ENCODE data around the gene SGK2.

SGK2 gene

DNA sequence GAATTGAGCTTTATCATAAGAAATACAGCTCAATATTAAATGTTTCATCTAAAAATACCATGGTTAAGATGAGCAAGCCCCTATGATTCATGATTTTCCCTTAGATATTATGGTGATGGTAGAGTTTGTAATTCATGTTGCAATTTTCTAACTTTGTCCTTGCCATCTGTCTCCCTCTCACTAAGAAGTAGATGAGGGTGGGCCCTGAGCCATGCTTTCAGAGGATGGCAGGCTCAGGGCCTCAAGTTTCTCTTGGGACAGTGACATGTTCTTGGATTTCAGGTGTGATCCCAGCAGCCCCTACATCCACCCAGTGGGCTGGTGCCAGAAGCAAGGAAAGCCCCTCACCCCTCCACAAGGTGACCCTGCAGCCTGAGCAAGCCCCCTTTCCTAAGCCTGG is 25.8 kb upstream of the SGK2 start:
- Histone ChIP-seq H3K4me3 (ENCODE audit: low read depth, low read length) (no peak overlapping the region), H3K27me3 (replicated peaks) (no peaks in the 10 kb centered on the region), H3K36me3 (replicated peaks) (no peaks in the 10 kb centered on the region), H3K27ac (no peak overlapping the region)
- no peak for DNase-seq
- in situ Hi-C loops (cut with HindIII; ENCODE audit: low pct_ligation_motif_present, low sequenced_read_pairs) = no loop called here
- TF ChIP-seq, protein P1, sequence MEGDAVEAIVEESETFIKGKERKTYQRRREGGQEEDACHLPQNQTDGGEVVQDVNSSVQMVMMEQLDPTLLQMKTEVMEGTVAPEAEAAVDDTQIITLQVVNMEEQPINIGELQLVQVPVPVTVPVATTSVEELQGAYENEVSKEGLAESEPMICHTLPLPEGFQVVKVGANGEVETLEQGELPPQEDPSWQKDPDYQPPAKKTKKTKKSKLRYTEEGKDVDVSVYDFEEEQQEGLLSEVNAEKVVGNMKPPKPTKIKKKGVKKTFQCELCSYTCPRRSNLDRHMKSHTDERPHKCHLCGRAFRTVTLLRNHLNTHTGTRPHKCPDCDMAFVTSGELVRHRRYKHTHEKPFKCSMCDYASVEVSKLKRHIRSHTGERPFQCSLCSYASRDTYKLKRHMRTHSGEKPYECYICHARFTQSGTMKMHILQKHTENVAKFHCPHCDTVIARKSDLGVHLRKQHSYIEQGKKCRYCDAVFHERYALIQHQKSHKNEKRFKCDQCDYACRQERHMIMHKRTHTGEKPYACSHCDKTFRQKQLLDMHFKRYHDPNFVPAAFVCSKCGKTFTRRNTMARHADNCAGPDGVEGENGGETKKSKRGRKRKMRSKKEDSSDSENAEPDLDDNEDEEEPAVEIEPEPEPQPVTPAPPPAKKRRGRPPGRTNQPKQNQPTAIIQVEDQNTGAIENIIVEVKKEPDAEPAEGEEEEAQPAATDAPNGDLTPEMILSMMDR (IDR thresholded peaks at IDR 0.05; ENCODE audit: low read depth, low read length, missing control alignments) = no peak

DNA sequence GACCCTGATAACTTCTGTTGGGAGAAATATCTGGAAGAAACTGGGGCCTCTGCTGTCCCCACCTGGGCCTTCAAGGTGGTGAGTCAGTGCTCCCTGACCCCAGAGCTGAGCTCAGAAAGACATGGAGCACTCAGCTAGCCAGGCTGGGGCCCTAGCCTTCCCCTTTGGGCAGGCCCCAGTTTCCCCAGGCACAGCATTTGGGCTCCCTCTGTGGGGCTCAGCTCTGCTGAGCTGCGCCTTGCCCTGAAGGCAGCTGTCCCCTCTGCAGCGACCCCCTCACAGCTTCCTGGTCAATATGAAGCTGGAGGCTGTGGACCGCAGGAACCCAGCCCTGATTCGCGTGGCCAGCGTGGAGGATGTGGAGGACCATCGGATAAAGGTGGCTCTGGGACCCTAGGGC is 24.8 kb upstream of the SGK2 start:
- Histone ChIP-seq H3K27ac (no peak overlapping the region), H3K27me3 (replicated peaks) (no peaks in the 10 kb centered on the region), H3K36me3 (replicated peaks) (no peaks in the 10 kb centered on the region), H3K4me3 (ENCODE audit: low read depth, low read length) (no peak overlapping the region)
- TF ChIP-seq, protein P1 (IDR thresholded peaks at IDR 0.05; ENCODE audit: low read depth, low read length, missing control alignments) = no peak
- in situ Hi-C loops (cut with HindIII; ENCODE audit: low pct_ligation_motif_present, low sequenced_read_pairs) = no loop called here
- no peak for DNase-seq

DNA sequence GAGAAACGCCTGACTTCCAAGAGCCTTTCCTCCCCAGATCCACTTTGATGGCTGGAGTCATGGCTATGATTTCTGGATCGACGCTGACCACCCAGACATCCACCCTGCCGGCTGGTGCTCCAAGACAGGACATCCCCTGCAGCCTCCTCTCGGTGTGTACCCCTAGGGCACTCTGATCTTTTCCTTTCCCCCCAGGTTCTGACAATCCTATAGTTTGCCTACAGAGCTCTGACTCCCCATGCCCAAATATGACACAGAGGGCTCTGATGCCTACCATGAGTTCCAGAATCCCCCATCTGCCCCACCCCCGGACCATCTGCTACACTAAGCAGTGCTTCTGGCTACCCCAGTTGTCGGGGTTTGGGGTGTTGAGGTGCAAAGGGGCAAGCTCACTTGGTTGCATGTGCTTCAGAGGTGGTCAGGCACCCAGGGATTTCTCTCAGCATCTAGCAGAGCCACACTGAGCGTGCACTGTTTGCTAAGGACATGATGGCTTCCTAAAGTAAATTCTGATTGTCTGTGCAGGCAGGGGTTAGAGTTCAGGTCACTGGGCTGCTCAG is 24.0 kb upstream of the SGK2 start:
- in situ Hi-C loops (cut with HindIII; ENCODE audit: low pct_ligation_motif_present, low sequenced_read_pairs) = no loop called here
- TF ChIP-seq, protein P1 (IDR thresholded peaks at IDR 0.05; ENCODE audit: low read depth, low read length, missing control alignments) = no peak
- DNase-seq = no peak
- Histone ChIP-seq H3K4me3 (ENCODE audit: low read depth, low read length) (no peak overlapping the region), H3K27me3 (replicated peaks) (no peaks in the 10 kb centered on the region), H3K36me3 (replicated peaks) (no peaks in the 10 kb centered on the region), H3K27ac (no peak overlapping the region)

DNA sequence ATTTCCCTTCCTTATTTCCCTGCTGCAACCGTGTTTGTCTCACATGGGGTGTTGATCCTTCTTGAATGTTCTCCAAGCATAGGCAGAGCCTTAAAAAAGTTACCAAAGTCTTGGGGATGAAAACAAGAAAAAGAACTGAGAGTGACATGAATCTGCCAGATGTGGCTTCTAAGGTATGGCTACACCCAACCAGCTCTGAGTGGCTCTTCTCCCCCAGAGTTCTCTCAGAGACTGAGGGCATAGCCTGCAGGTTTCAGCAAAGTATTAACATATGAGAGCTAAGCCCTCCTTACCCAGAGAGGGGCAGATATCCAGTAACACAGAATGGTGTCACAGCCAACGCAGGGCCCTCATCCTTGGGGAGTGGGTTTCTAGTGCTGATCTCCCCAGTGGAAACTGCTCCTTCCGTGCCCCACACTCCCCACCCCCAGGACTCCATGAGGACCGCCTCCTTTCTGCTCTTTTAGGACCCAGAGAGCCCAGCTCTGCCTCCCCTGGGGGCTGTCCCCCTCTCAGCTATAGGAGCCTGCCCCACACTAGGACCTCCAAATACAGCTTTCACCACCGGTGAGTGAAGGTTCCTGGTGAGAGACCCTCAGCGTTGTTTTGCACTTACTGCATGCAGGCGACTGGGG is 23.3 kb upstream of the SGK2 start:
- Histone ChIP-seq H3K4me3 (ENCODE audit: low read depth, low read length) (no peak overlapping the region), H3K27me3 (replicated peaks) (no peaks in the 10 kb centered on the region), H3K27ac (no peak overlapping the region), H3K36me3 (replicated peaks) (no peaks in the 10 kb centered on the region)
- DNase-seq = no peak
- TF ChIP-seq, protein P1 (IDR thresholded peaks at IDR 0.05; ENCODE audit: low read depth, low read length, missing control alignments) = no peak
- in situ Hi-C loops (cut with HindIII; ENCODE audit: low pct_ligation_motif_present, low sequenced_read_pairs) = no loop called here

DNA sequence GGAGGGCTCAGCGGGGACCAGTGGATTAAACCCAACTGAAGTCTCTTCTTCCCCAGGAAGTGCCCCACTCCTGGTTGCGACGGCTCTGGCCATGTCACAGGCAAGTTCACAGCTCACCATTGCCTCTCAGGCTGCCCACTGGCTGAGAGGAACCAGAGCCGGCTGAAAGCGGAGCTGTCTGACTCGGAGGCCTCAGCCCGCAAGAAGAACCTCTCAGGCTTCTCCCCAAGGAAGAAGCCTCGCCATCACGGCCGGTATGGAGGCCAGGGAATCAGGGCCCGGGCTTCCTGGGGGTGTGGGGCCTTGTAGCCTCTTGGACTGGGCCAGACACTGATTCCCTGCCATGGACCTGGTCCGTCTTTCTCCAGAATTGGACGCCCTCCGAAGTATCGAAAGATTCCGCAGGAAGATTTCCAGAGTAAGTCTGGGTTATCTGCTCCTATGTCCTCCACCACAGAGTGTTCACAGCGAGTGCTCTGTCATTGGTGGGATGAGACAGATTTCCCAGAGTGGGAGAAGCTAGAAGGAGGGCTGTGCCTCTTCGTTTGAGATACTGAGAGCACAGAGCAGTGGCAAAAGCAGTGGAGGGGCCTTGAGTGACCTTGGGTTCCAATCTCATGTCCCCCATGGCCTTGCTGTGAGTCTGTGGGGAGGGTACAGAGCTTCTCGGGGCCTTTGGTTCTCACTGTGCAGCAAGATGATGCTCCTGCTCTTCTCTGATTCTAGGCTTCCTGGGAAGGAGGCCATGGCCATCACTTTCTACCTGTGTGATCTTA is 22.6 kb upstream of the SGK2 start:
- TF ChIP-seq, protein P1 (IDR thresholded peaks at IDR 0.05; ENCODE audit: low read depth, low read length, missing control alignments) = no peak
- DNase-seq = no peak
- Histone ChIP-seq H3K27me3 (replicated peaks) (no peaks in the 10 kb centered on the region), H3K27ac (no peak overlapping the region), H3K36me3 (replicated peaks) (no peaks in the 10 kb centered on the region), H3K4me3 (ENCODE audit: low read depth, low read length) (no peak overlapping the region)
- in situ Hi-C loops (cut with HindIII; ENCODE audit: low pct_ligation_motif_present, low sequenced_read_pairs) = no loop called here
